Activated naive CD4-positive, alpha-beta T cell (primary cell): ENCODE data around the gene LZTS3.
A peak's percentile ranks its signal among the peaks of the same experiment; 100 is the strongest.
"Not testable (repeated sequence)": the region's sequence is repeated elsewhere in the genome, so short reads cannot be mapped to it uniquely, and the experiment has no call there.

Experiments used
- DNase-seq, 4 experiments: peaks; one replicate each; lab custom pipeline; 2025; lab: John Stamatoyannopoulos, UW

Gene LZTS3

GRCh38 chr20:3135507-3136070, 37.8 kb downstream of the LZTS3 start:
- DNase-seq: no peak

DNA sequence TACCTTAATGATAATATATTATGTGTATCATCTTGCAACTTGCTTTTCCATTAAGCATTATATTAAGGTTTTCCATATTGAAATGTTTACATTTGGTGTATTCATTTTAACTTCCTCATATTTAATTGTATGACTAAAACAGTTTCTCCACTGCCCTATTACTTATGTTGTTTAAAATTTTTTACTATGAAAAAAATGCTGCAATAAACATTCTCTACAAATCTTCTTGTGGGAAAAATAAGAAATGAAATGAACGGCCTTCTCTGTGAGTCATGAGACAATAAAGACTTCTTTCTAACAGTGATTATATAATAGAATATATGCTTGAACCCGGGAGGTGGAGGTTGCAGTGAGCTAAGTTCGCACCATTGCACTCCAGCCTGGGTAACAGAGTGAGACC, 39.2 kb downstream of the LZTS3 start:
- DNase-seq: no peak

DNA sequence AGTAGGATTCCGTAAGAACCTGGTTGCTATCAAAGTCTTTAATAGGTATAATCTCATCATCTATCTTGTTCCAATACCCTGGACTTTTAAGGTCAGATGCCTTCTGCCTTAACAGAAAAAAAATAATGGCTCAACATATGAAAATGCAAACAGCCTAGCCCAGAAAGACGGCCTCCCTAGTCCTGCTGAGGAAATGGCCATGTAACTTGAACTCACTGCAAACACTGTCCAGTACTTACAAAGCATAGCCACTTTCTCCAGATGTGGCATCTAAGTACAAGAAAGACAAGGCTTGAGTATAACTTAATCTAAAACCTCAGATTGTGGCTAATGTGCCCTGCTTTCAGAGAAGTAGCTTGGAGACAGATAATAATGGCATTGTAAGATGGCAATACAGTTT, 40.2 kb downstream of the LZTS3 start:
- DNase-seq: no peak

DNA sequence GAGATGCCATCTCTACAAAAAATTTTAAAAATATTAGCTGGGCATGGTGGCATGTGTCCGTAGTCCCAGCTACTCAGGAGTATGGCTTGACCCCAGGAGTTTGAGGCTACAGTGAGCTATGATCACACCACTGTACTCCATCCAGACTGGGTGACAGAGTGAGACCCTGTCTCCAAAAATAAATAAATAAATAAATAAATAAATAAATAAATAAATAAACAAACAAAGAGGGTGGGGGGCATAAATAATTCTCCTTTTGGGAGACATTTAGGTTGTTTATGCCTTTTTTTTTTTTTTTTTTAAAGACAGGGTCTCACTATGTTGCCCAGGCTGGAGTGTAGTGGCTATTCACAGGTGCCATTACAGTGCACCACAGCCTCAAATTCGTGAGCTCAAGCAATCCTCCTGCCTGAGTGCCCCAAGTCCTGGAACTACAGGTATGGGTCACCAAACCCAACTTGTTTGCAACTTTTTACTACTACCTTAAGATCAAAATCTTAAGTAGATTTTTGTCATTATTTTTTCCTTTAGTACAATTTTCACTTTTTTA, 43.2 kb downstream of the LZTS3 start:
- DNase-seq: no peak

DNA sequence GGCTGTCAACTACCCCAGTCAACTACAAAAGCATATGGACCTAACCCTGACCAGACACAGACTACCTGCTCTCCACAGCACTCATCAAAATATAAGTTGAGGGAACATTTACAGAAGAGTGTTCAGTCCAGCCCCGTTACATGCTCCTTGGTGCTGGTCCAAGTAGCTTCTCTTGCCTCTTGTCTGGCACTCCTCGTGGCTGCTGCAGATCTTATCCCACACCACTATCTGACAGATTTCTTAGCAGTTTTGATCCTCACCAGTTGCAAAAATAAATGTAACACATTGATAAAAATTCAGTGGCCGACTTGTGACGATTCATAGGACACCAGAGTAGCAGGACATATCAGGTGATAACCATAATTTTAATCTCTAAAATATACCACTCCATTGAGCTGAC, 44.3 kb downstream of the LZTS3 start:
- no peak for DNase-seq

- DNase-seq: no peak
Observed at GRCh38 chr20:3128275-3128984, 44.9 kb downstream of the LZTS3 start.

DNA sequence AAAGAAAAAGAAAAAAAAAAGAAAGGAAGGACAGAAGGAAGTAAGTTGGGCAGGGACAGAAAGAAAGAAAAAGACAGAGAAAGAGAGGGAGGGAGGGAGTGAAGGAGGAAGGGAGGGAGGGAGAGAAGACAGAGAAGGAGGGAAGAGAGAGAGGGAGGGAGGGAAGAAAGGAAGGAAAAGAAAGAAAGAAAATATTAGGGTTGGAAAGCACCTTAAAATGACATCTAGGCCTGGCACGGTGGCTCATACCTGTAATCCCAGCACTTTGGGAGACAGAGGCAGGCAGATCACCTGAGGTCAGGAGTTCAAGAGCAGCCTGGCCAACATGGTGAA, 46.9 kb downstream of the LZTS3 start:
- DNase-seq: no peak

DNA sequence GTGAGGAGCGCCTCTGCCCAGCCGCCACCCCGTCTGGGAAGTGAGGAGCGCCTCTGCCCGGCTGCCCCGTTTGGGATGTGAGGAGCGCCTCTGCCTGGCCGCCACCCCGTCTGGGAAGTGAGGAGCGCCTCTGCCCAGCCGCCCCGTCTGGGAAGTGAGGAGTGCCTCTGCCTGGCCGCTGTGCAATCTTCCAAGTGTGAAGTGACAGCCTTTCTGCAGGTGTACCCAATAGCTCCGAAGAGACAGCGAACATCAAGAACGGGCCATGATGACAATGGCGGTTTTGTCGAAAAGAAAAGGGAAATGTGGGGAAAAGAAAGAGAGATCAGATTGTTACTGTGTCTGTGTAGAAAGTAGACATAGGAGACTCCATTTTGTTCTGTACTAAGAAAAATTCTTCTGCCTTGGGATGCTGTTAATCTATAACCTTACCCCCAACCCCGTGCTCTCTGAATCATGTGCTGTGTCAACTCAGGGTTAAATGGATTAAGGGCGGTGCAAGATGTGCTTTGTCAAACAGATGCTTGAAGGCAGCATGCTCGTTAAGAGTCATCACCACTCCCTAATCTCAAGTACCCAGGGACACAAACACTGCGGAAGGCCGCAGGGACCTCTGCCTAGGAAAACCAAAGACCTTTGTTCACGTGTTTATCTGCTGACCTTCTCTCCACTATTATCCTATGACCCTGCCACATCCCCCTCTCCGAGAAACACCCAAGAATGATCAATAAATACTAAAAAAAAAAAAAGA, 47.4 kb downstream of the LZTS3 start:
- DNase-seq: not testable (repeated sequence)

- not testable (repeated sequence) for DNase-seq
Observed at GRCh38 chr20:3124773-3125560, 48.4 kb downstream of the LZTS3 start.

GRCh38 chr20:3124163-3124562, 49.2 kb downstream of the LZTS3 start:
- not testable (repeated sequence) for DNase-seq

- DNase-seq: no peak
Observed at GRCh38 chr20:3123542-3123941, 49.8 kb downstream of the LZTS3 start.

DNA sequence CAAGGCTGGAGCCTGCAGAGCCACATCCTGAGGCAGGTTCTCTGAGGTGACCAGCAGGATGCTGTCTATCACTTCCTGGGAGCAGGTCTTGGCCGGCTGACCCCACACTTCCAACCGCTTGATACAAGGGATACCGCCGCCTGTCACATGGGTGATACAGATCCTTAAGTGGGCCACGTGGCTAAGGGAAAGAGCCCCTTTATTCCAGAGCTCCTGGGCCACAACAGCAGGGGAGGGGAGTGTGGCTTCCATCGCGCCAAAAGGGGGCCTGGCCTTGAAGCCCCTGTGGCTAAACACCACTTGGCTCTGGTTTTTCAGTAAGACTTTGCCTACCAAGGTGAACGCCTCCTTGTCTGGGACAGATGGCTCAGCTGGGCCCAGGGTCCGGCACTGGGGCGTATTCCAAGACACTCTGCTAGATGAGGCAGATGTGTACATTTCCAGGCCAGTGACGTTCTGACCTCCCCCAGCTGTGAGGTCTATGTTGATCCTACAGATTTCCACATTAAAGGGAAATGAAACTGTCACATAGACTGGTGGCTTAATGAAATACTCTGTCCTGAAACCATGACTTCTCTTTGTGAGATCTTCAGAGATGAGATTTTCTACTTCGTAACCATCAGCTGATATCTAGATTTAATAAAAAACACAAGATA, 51.3 kb downstream of the LZTS3 start:
- no peak for DNase-seq

DNA sequence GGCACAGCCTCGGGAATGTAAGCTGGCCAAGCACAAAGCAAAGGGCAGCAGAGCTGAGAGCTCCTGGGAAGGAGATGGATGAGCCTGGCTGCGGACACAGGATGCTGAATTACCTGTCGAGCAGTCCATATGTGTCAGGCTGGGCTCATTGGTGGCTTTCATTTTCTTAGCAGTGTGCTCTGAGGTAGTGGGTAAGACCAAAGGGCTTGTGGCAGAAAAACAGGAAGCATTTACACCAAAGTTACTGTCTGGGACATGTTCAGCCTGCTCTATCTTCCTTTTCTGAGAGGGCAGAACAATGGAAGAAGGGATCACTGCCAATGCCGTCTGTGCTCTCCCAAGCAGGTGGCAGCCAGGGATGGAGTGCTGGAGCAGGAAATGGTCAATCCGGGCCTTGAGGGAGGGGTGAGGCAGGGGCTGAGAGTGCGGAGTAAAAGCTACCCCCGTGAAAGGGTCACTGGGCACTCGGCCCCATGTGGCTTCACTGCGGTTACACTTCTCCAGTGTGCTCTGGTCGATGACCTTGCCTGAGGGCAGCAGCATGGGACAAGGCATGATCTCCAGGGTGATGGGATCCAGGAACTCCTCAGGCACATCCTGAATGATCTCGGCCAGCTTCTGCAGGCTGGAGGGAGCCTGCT, 52.0 kb downstream of the LZTS3 start:
- peak in 2 of 4 experiments; percentile 9 to 10 for DNase-seq

GRCh38 chr20:3119044-3119443, 54.3 kb downstream of the LZTS3 start:
- no peak for DNase-seq

DNA sequence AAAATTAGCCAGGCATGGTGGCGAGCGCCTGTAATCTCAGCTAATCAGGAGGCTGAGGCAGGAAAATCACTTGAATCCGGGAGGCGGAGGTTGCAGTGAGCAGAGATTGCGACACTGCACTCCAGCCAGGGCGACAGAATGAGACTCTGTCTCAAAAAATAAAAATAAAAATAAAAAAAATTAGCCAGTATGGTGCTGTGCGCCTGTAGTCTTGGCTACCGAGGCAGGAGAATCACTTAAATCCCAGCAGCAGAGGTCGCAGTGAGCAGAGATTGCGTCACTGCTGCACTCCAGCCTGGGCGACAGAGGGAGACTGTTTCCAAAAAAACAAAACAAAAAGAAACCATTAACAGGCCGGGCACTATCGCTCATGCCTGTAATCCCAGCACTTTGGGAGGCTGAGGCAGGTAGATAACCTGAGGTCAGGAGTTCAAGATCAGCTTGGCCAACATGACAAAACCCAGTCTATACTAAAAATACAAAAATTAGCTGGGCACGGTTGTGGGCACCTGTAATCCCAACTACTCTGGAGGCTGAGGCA, 55.4 kb downstream of the LZTS3 start:
- peak in 2 of 4 experiments; percentile 15 to 48 for DNase-seq

DNA sequence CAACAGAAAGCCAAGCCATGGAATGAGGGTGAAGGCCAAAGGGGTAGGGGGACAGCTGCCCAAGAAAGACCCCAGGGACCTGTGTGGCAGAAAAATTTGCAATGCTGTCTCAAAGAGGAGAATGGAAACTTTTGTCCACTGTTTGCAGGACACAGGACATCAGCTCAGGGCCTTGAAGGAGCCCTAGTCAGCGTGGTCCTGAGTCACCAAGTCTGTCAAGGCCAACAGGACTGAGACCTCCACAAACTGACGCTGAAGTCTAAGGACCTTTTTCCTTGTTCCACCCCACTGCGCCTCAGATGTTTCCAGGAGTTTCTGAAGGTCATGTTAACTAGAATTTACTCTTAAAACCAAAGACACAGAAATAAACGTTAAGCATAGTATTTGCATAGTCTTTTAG, 57.0 kb downstream of the LZTS3 start:
- no peak for DNase-seq

DNA sequence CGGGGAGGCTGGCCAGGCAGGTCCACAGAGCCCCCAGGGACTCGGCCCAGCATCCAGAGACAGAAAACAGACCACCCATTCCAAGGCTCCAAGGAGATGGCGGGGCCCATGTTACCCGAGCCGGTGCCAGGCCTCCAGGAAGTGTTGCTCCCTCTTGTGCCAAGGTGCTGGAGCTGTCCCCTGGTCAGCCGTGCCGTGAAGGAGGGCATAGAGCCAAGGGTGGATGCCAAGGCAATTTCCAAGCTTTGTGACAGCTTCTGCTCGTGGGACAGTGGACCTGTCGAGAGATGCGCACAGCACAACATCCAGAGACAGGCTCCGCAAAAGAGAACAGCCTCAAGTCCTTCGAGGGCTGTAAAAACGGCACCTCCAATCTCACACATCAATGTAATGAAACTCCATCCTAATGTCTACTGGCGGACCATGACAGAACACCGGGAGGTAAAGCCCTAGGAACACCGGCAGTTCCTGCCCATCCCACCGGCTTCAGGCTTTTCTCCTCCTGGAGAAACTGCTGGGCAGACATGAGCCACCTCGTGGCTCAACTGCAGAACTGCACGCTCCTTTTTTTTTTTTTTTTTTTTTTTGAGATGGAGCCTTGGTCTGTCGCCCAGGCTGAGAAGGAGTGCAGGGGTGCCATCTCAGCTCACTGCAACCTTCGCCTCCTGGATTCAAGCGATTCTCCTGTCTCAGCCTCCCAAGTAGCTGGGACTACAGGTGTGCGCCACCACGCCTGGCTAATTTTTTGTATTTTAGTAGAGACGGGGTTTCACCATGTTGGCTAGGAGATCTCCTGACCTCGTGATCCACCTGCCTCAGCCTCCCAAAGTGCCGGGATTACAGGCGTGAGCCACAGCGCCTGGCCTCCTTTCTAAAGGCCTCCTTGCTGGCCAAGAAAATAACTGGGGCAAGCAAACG, 57.9 kb downstream of the LZTS3 start:
- no peak for DNase-seq
